Eye (tissue), 1 donor: ENCODE measurements around the gene EME2.
A peak's percentile ranks its signal among the peaks of the same experiment; 100 is the strongest.
"Not testable (repeated sequence)": the region's sequence is repeated elsewhere in the genome, so short reads cannot be mapped to it uniquely, and the experiment has no call there.

Source experiments
- DNase-seq: peaks from one replicate; pipeline ENCODE4 v3.0.0-alpha.2; 2015

Gene EME2

GRCh38 chr16:1792836-1793577, 20.4 kb downstream of the EME2 start:
- no peak for DNase-seq

GRCh38 chr16:1793578-1794220, 21.1 kb downstream of the EME2 start, which contains the start of gene IGFALS:
Gene IGFALS (minus strand): TSS chr16:1793705. CDS start chr16:1793652, 53 bp downstream.
- DNase-seq, result no peak

- DNase-seq, result no peak
Observed at GRCh38 chr16:1794221-1794871, 21.7 kb downstream of the EME2 start.

- DNase-seq, result no peak
Observed at GRCh38 chr16:1794908-1795666, 22.5 kb downstream of the EME2 start.

GRCh38 chr16:1799263-1799662, 26.7 kb downstream of the EME2 start:
- DNase-seq, result not testable (repeated sequence)

GRCh38 chr16:1800701-1801100, 28.1 kb downstream of the EME2 start:
- no peak for DNase-seq

GRCh38 chr16:1807626-1808025, 35.0 kb downstream of the EME2 start:
- DNase-seq, result no peak

GRCh38 chr16:1808691-1809090, 36.1 kb downstream of the EME2 start:
- no peak for DNase-seq

- no peak for DNase-seq
Observed at GRCh38 chr16:1809281-1809801, 36.7 kb downstream of the EME2 start.

- no peak for DNase-seq
Observed at GRCh38 chr16:1810106-1810505, 37.5 kb downstream of the EME2 start.

- DNase-seq, result no peak
Observed at GRCh38 chr16:1810536-1810935, 37.9 kb downstream of the EME2 start.

GRCh38 chr16:1812732-1813163, 40.1 kb downstream of the EME2 start:
- peak; percentile 21 for DNase-seq

- no peak for DNase-seq
Observed at GRCh38 chr16:1815461-1815860, 42.9 kb downstream of the EME2 start.

- no peak for DNase-seq
Observed at GRCh38 chr16:1816396-1817275, 44.0 kb downstream of the EME2 start.

GRCh38 chr16:1817276-1817589, 44.6 kb downstream of the EME2 start:
- DNase-seq, result no peak

GRCh38 chr16:1817716-1818115, 45.1 kb downstream of the EME2 start:
- no peak for DNase-seq

GRCh38 chr16:1818204-1818872, 45.7 kb downstream of the EME2 start:
- DNase-seq, result no peak

- no peak for DNase-seq
Observed at GRCh38 chr16:1818873-1819525, 46.4 kb downstream of the EME2 start.

- DNase-seq, result no peak
Observed at GRCh38 chr16:1819611-1820010, 47.0 kb downstream of the EME2 start.

GRCh38 chr16:1820096-1820945, 47.7 kb downstream of the EME2 start:
- DNase-seq, result no peak
